ENCODE results near the gene NAA30.

Gene NAA30

DNA sequence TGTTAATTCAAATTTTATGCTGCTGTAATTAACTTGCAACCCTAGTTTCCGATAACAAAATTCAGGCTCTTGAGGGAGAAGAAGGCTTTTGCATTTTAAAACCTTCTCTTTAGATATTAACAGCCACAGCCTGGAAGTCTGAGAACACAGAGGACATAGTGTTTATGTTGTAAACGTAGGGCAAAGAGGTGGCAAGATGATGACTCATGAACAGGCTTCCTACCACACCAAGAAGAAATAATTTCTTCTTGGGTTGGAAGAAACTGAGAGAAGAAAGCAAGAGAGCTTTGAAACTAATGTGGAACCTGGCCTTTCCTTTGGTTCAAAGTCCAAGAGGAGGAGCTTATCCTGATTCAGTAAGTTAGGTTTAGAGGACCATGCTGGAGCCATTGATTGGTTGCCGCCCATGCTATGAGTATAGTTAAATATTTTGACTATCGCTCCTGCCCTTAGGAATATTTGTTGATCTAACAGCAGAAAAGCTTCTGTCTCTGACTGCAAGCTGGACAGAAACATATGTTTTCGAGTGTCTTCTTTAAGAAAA is 71.5 kb downstream of the NAA30 start:
- Histone ChIP-seq H3K36me3 (ENCODE audit: control insufficient read depth, insufficient read depth, low read length) (no peaks in the 10 kb centered on the region), H3K4me3 (replicated peaks; ENCODE audit: low read depth, low read length) (no peak overlapping the region), H3K27me3 (replicated peaks; ENCODE audit: control insufficient read depth, insufficient read depth, low read length) (no peaks in the 10 kb centered on the region)
- DNase-seq (ENCODE audit: extremely low read depth, insufficient read length): no peak
- TF ChIP-seq, protein P1, sequence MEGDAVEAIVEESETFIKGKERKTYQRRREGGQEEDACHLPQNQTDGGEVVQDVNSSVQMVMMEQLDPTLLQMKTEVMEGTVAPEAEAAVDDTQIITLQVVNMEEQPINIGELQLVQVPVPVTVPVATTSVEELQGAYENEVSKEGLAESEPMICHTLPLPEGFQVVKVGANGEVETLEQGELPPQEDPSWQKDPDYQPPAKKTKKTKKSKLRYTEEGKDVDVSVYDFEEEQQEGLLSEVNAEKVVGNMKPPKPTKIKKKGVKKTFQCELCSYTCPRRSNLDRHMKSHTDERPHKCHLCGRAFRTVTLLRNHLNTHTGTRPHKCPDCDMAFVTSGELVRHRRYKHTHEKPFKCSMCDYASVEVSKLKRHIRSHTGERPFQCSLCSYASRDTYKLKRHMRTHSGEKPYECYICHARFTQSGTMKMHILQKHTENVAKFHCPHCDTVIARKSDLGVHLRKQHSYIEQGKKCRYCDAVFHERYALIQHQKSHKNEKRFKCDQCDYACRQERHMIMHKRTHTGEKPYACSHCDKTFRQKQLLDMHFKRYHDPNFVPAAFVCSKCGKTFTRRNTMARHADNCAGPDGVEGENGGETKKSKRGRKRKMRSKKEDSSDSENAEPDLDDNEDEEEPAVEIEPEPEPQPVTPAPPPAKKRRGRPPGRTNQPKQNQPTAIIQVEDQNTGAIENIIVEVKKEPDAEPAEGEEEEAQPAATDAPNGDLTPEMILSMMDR (IDR thresholded peaks at IDR 0.05; ENCODE audit: insufficient read depth, low read length, poor library complexity, severe bottlenecking): no peak

DNA sequence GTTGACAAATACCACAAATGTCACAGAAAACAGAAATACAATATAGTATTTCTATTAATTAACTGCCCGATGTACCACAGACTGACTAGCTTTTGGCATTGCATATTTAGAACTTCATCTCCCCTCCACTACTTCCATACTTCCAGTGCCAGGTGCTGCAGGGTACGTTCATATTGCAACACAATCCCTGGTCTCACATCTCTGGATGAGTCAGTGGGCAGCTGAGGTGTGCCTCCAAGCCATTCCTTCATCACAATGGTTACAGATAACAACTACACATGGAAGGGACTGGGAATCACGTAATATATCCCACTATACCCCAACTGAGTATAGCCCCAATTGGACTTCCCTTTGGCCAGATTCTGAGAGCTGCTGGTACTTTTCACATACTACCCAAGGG is 72.2 kb downstream of the NAA30 start:
- no peak for DNase-seq (ENCODE audit: extremely low read depth, insufficient read length)
- Histone ChIP-seq H3K4me3 (replicated peaks; ENCODE audit: low read depth, low read length) (no peak overlapping the region), H3K27me3 (replicated peaks; ENCODE audit: control insufficient read depth, insufficient read depth, low read length) (no peaks in the 10 kb centered on the region), H3K36me3 (ENCODE audit: control insufficient read depth, insufficient read depth, low read length) (no peaks in the 10 kb centered on the region)
- TF ChIP-seq, protein P1 (IDR thresholded peaks at IDR 0.05; ENCODE audit: insufficient read depth, low read length, poor library complexity, severe bottlenecking): no peak

DNA sequence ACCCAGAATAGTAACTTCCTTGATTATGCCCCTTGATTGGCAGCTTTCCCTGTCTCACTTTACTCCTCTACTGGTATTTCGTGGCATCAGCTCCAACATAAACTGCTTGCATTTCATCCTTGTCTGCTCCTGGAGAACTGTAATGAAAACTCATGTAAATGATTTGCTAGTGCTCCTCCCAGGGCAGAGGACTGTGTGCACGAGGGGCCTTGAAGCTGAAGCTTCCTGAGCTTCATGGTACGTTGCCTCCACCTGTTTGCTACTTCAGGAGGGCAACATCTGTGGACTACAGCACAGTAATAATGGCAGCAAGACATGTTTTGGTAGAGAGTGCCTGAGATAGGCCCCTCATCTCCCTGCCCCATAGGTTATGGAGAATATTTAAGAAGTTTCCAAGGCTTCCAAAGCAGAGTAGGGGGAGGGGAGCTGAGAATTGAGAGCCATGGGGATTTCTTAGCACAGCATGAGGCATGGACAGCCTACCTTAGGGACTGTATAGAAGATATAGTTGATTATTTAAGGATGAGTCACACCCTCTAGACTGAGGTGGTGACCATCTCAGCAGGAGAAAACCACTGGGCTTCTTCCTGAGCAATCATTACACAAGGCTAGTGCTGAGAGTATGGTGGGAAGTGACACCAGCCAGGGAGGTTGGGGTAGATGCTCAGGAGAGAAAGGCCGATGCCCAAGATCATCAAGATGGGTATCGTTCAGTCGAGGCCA is 73.8 kb downstream of the NAA30 start:
- no peak overlapping the region for H3K4me3 ChIP-seq (replicated peaks; ENCODE audit: low read depth, low read length)
- no peak for DNase-seq (ENCODE audit: extremely low read depth, insufficient read length)
- H3K27me3 ChIP-seq (replicated peaks; ENCODE audit: control insufficient read depth, insufficient read depth, low read length): no peaks in the 10 kb centered on the region
- TF ChIP-seq, protein P1 (IDR thresholded peaks at IDR 0.05; ENCODE audit: insufficient read depth, low read length, poor library complexity, severe bottlenecking): no peak
- H3K36me3 ChIP-seq (ENCODE audit: control insufficient read depth, insufficient read depth, low read length): no peaks in the 10 kb centered on the region
